Osteoblast (primary cell): Measurements from ENCODE around the gene ATP9A. TPM values are rescaled to one million over a fixed set of nuclear protein-coding genes. Genes with fewer than 3 reads are reported as not detected.
"Not testable (repeated sequence)": the region's sequence is repeated elsewhere in the genome, so short reads cannot be mapped to it uniquely, and the experiment has no call there.

Experiments used
- DNase-seq: peaks from one replicate; pipeline ENCODE4 v3.0.0; 2011; ENCODE audit warnings: low spot score, mixed read lengths; ENCODE audit not compliant: insufficient read length; ENCODE audit errors: missing footprints
- H2AFZ ChIP-seq: 2 replicates; pipeline ENCODE4 v1.6.0; 2011; ENCODE audit warnings: mild to moderate bottlenecking, low read length
- H3K27ac ChIP-seq: 2 replicates; pipeline ENCODE4 v1.5.1; 2011; ENCODE audit warnings: mild to moderate bottlenecking, low read depth, low read length, moderate library complexity
- H3K27me3 ChIP-seq: 2 replicates; pipeline ENCODE4 v1.6.0; 2012; ENCODE audit warnings: mild to moderate bottlenecking, control low read depth, inconsistent platforms, low read length, moderate library complexity; ENCODE audit not compliant: insufficient read depth
- H3K36me3 ChIP-seq: 2 replicates; pipeline ENCODE4 v1.5.1; 2011; ENCODE audit warnings: mild to moderate bottlenecking, low read length, control low read depth, moderate library complexity; ENCODE audit not compliant: insufficient read depth
- H3K4me1 ChIP-seq: 2 replicates; pipeline ENCODE4 v1.5.1; 2011; ENCODE audit warnings: mild to moderate bottlenecking, low read length, control low read depth, moderate library complexity; ENCODE audit not compliant: insufficient read depth
- H3K4me2 ChIP-seq: 2 replicates; pipeline ENCODE4 v1.6.0; 2011; ENCODE audit warnings: mild to moderate bottlenecking, low read length; ENCODE audit not compliant: insufficient read depth
- H3K4me3 ChIP-seq: fragments of 200-600 bp; sonication (generic); 3 replicates; pipeline ENCODE4 v1.5.1; 2012; ENCODE audit warnings: mild to moderate bottlenecking, low read length, inconsistent platforms; ENCODE audit not compliant: insufficient read depth
- H3K79me2 ChIP-seq: 2 replicates; pipeline ENCODE4 v1.6.0; 2012; ENCODE audit warnings: mild to moderate bottlenecking, low read length, control low read depth, inconsistent platforms; ENCODE audit not compliant: insufficient read depth
- H3K9me3 ChIP-seq: 2 replicates; pipeline ENCODE4 v1.5.1; 2011; ENCODE audit warnings: low read depth, low read length, control low read depth
- H4K20me1 ChIP-seq: 2 replicates; pipeline ENCODE4 v1.6.0; 2012; ENCODE audit warnings: mild to moderate bottlenecking, low read length, control low read depth; ENCODE audit not compliant: insufficient read depth
- CTCF ChIP-seq: IDR thresholded peaks from 2 replicates; pipeline ENCODE4 v1.5.1; 2011; ENCODE audit warnings: mild to moderate bottlenecking, low read depth, low read length, moderate library complexity; ENCODE audit errors: extremely low read depth
- total RNA-seq: library from RNA; depleted of rRNA; stranded (reverse); fragments of >200 nt; gene quantifications from 2 replicates; pipeline ENCODE4 v1.2.3, GENCODE V29; 2012

Gene ATP9A
- total RNA-seq, 1 donor, result 48.9 TPM

- DNase-seq, result no peak
- H3K9me3 ChIP-seq, result no peaks in the 10 kb centered on the region
- H3K27me3 ChIP-seq, result peaks cover 7% of the 10 kb centered on the region
- peaks cover 24% of the 10 kb centered on the region for H3K4me1 ChIP-seq
- H3K36me3 ChIP-seq, result no peaks in the 10 kb centered on the region
- no peak overlapping the region for H2AFZ ChIP-seq
- peak overlapping the region; percentile 30 for H3K4me3 ChIP-seq
- no peaks in the 10 kb centered on the region for H3K79me2 ChIP-seq
- TF ChIP-seq CTCF, result no peak
- H3K4me2 ChIP-seq, result peak overlapping the region; percentile 17
- no peaks in the 10 kb centered on the region for H4K20me1 ChIP-seq
- H3K27ac ChIP-seq, result no peak overlapping the region
Observed at GRCh38 chr20:51569815-51570738, 198.1 kb downstream of the ATP9A start.

- not testable (repeated sequence) for H3K9me3 ChIP-seq, H3K4me2 ChIP-seq, H3K4me3 ChIP-seq, H4K20me1 ChIP-seq, H3K27ac ChIP-seq, DNase-seq, H3K79me2 ChIP-seq, H3K27me3 ChIP-seq, H2AFZ ChIP-seq, H3K36me3 ChIP-seq
- H3K4me1 ChIP-seq, result peaks cover 21% of the 10 kb centered on the region
Observed at GRCh38 chr20:51568533-51568932, 199.7 kb downstream of the ATP9A start.

GRCh38 chr20:51567622-51568021 lies 200.6 kb downstream of the ATP9A start:
- DNase-seq, result no peak
- Histone ChIP-seq H3K27me3 (peaks cover 7% of the 10 kb centered on the region), H2AFZ (no peak overlapping the region), H3K4me2 (no peak overlapping the region), H4K20me1 (no peaks in the 10 kb centered on the region), H3K4me3 (no peak overlapping the region), H3K27ac (no peak overlapping the region), H3K36me3 (no peaks in the 10 kb centered on the region), H3K79me2 (no peaks in the 10 kb centered on the region), H3K9me3 (no peaks in the 10 kb centered on the region), H3K4me1 (peaks cover 24% of the 10 kb centered on the region)
- TF ChIP-seq CTCF, result no peak

GRCh38 chr20:51566594-51566993 lies 201.6 kb downstream of the ATP9A start:
- no peak overlapping the region for H3K4me3 ChIP-seq
- no peak overlapping the region for H3K27ac ChIP-seq
- H3K27me3 ChIP-seq, result peaks cover 7% of the 10 kb centered on the region
- H3K4me2 ChIP-seq, result no peak overlapping the region
- no peak for TF ChIP-seq CTCF
- H3K4me1 ChIP-seq, result peaks cover 30% of the 10 kb centered on the region
- H3K79me2 ChIP-seq, result no peaks in the 10 kb centered on the region
- no peak for DNase-seq
- H4K20me1 ChIP-seq, result no peaks in the 10 kb centered on the region
- no peaks in the 10 kb centered on the region for H3K36me3 ChIP-seq
- H2AFZ ChIP-seq, result no peak overlapping the region
- H3K9me3 ChIP-seq, result no peaks in the 10 kb centered on the region
